NCI-H1092 (cell line): ENCODE results near the gene ARHGAP15.

ENCODE experiments used
- DNase-seq: peaks from one replicate; lab custom pipeline; 2025; lab: John Stamatoyannopoulos, UW

The ARHGAP15 gene

DNA sequence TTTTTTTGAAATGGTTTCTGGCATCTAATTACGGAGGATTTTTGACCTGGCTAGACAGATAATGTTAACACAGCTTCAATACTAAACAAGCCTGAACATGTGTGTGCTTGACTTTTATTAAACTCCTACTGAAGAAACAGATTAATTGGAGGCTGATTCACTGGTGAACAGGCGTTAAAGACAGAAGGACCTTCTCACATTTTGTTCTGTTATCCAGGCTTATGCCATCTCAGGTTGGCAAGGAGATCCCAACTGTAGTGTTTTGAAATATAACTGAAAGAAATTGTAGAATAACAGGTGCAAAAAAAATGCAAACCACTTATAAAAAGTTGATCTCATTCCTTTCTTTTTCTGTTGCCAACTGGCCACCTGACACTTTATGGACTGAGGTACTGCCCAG, 269.6 kb downstream of the ARHGAP15 start:
- DNase-seq: no peak

DNA sequence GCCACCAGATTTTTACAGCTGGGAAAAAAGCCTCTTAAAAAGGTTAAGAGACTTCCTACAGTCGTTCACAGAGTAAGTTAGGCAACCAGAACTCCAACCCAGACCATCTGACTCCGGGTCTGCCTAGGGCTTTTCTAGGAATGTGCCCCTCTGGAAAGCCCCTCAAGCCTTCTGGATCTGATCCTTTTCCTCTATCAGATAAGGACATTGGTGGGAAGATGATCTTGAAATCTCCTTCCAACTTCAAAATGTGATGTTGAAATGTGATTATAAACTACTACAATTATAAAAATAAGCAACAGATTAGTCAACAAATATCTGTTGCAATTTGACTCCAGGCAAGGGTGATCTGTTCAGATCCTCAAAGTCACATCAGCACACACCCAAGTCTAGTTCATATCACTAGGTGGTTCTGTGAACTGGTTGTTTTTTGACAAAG, 270.4 kb downstream of the ARHGAP15 start:
- DNase-seq: no peak

DNA sequence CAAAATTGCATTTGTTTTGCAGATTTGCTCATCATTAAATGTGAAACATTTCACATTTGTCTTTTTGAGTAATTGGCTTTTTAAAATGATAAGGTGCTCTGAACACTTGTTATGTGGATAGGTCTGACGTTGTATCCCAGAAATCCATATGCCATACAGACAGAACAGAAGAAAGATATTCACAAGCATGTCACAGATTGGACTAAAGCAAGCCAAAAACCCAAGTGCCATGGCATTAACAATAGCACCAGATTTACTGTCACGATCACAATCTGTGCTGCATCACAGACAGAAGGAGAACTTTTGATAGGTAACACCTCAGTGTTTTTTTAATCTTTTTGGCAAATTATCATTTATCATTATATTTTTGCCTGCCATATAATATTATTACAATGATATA, 272.6 kb downstream of the ARHGAP15 start:
- DNase-seq: no peak

DNA sequence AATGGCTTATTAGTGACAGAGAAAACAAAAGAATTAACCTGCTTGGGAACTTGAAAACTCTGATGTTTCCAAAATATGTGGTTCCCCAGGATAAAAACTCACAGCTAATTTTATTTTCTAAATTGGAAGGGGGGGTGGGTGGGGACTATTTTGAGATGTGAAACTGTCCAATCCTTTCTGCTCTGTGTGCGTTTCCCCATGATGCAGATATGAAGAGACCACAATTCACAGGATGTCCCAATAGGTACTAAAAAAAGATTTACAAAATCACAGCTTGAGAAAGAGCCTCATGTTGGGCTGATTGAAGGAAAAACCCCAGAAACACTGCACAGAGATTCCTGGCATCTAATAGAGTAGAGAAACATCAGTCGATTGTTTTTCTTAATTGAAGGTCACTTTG, 273.2 kb downstream of the ARHGAP15 start:
- DNase-seq: no peak

DNA sequence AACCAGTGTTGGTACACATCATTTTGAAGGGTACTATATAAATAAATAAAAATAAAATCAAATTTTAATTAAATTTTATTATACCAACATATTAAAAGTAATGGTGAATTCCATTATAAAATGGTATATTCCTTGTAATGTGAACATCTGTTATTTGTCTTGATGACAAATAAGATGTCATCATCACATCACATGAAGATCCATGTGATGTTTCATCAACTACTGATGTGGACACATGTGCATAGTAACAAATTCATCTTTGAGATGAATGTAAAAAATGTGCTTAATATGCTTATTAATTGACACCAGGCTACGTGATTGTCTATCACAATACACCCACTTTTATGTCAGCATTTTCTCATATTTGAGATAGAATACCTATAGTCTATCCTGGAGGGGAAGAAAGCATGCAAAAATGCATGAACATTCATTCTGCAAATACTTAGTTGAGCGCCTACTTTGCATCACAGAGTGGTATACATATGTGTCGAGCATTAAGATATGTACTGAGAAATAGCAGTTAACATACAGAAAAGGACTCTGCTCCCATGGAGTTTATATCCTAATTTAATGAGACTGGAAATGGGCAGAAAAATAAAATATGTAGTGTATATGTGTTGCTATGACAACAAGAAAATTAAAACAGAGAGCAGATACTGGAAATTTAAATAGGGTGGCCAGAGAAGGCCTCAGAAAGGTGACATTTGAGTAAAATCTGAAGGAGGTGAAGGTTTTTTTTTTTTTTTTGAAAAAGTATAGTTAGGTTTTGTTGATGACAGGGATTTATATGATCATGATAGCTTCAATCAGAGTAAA, 281.1 kb downstream of the ARHGAP15 start:
- DNase-seq: no peak

DNA sequence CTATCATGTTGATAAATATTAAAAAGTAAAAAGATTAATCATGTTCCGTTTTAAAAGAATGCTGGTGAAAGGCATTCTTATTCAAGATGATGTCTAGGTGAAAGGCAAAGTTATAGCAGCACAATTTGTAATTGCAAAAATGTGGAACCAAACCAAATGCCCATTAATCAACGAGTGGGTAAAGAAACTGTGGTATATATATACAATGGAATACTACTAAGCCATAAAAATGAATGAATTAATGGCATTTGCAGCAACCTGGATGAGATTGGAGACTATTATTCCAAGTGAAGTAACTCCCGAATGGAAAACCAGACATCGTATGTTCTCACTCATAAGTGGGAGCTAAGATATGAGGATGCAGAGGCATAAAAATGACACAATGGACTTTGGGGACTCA, 286.4 kb downstream of the ARHGAP15 start:
- no peak for DNase-seq

DNA sequence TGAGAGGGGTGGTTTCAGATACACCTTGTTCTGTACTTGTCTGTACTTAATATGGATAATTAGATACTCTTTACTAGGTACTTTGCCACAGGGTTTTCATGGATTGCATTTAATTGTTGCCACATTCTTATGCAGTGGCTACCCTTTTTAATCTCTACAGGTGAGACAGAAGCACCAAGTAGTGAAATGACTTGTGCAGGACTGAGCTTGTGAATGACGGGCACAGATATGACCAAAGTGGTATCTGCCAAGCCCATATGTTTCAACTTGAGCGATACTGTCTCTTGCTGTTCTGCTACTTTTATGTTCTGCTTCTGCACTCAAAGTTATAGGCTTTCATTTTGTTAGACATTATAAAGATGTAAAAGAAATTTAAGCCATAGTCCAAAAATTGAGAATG, 288.2 kb downstream of the ARHGAP15 start:
- no peak for DNase-seq

DNA sequence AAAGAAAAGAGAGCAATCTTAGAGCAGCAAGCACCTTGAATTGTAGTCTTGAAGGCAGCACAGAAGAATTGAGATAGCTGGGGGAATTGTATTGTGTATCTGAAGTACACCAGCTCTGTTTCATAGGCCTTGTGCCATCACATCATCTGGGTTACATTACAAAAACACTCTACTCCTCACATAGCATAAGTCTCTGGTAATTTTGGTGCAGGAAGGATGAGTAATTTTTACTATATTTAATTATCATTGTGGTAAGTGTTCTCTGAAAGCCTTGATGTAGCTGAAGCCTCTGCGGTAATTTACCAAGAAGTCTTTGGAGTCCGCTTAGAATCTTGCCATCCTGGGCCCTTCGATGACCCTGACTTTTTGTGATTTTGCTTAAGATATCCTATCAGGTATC, 291.1 kb downstream of the ARHGAP15 start:
- DNase-seq: no peak

DNA sequence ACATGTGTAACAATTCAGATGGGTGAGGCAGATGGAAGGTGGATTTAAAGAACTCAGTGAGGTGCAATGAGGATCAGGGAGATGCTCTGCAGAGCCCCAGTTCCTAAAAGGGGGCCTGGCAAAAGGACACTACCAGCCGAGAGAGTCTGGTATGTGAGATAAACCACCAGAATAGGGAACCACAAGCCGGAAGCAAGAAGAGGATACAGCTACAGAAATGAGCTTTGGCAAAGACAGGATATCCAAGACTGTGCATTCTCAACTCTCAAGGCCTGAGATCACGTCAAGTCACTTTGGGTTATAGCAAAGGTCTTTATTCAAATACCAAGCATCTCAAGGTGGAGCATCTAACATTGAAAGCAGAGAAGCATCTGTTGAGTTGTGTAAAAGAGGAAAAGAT, 293.5 kb downstream of the ARHGAP15 start:
- DNase-seq: no peak

DNA sequence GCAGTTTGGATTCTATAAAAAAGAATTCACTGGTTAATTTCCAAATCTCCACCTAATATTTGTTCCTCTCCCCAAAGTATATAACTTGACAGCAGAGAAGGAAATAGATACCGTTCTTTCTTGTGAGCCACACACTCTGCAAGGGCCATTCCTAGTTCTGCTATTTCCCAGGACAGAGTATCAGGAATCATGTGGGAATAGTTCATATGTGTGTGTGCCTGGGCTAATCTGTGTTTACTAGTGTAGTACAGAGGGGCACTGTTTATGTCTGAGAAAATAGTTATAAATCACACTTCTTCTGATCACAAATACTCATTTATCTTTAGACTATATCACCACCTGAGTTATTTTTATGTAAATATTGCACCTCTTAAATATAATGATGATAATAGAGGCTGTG, 296.7 kb downstream of the ARHGAP15 start:
- no peak for DNase-seq

DNA sequence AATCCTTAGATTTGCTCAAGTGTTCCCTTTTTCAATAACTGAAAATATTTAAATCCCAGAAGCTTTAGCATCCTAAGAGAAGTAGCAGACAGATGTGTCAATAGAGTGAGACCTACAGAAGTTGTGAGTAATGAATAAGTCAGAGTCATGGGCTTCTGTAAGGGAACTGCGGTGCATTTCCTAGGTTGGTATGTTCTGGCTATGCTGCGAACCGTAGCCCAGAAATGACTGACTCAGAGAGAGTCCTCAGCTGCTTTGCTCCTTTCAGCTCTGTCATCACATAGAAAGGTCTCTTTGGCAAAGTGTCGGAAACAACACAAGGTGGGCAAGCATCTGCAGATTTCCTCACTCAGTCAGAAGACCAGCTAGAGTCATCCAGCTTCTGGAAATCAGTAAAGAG, 297.1 kb downstream of the ARHGAP15 start:
- no peak for DNase-seq

DNA sequence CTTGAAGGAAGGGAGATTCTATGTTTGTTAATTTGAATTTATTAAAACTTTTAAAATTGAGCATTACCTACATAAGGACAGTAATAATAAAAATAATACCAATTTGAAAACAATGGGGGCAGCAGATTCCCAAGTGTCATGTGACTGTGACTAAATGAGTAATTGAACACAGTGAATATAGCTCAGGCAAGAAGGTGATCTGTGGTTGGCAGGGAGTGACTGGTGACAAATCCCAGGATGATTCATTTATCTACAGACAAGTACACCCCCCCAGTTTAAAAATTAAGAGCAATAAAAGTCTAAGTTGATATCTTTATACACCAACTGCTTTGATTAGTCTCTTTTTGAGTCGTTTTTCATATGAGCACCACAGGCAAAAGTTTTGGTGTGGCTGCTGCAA, 299.5 kb downstream of the ARHGAP15 start:
- no peak for DNase-seq

DNA sequence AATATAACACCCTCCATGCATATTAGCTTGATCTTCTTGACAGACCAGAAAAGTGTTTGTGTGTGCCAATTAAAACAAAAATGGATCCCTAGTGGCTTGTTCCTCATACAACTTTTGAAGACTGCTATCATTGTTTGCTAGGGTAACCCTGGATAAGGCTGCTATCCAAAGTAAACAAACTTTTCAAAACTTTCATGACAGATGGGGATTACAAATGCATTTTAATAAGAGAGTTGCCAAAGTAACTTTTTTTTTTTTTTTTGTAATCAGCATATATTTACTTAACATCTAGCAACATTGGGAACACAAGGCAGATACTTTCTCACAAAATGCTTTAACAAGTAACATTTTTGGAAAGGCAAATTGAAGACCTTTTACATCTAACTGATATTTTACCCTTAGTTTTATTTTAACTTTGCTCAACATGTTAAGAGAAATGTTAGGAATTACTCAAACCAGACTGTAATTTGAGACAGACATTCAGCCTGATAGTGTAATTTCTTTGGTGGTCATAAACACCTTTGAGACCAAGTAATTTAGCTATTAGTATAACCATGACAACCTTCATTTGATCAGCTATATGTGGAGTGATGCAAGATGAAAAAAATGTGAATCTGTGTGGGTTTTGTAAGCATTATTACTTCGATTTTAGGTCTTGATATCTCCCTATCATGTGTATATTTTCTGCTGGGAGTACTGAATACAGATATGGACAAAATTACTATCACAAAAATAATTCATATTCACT, 300.9 kb downstream of the ARHGAP15 start:
- DNase-seq: no peak

DNA sequence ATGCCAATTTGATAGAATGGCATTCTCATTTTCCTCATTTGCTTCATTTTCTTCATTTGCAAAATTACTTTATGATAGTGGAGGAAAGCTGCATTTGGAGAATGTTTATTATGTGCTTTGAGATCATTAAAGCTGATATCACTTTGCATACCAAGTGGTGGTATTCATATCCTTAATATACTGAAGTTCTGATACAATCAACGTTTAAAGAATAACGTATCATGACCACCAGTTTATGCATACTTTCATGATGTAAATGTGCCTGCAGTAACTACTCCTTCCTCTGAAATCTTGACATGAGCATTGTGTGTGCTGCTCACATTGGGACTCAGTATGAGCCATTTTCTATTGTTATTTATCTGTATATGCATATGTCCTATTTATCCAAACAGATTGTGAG, 302.1 kb downstream of the ARHGAP15 start:
- no peak for DNase-seq

DNA sequence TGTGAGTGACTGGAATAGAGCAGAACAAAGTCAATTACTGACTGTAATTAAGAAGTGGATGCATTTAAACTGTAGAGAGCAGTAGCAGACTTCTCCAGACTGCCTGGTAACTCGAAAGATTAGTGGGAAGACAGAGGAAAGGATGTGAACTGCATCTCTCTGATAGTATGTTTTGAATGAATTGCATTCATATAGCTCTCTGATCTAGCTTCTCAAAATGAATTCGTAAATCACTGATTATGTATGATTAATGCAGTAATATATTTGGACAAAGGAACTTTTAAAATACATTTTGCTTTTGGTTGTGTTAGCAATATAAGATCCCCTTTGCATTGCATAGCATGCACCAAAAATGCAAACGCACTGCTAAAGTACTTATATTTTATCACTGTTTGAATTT, 304.0 kb downstream of the ARHGAP15 start:
- DNase-seq: no peak

DNA sequence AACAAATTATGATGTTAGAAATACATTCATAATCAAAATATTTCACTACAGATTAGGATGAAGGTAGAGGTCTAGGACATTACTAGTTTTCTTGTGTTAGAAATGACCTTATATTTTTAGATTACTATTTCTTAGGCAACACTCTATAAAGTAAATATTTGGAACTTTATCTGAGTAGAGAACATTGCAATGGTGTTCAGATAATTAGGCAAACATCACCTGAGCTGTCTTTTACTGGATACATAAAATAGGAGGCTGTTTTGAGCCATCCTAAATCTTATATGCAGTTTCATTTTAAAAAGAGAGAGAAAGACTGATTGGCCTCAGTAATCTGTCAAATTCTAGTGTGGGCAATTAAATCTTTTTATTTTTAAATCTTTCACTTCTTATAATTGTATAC, 304.6 kb downstream of the ARHGAP15 start:
- DNase-seq: no peak

DNA sequence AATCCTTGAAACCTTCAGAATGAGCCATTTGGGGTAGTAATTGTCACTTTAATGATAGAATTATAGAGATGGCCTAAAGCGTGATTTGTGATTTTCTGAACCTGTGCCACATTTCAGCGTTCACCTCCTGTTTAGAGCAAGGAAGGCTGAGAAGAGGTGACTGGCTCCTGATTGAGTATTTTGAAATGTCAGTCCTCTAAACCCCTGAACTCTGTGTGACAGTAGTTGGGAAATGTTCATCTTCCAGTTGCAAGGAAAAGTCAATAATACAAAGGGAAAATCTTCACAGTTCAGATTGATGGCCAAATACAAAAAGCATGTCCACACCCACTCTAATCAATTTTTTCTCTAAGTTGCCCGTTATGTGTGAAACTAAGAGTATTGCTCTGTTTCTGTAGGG, 305.2 kb downstream of the ARHGAP15 start:
- no peak for DNase-seq

DNA sequence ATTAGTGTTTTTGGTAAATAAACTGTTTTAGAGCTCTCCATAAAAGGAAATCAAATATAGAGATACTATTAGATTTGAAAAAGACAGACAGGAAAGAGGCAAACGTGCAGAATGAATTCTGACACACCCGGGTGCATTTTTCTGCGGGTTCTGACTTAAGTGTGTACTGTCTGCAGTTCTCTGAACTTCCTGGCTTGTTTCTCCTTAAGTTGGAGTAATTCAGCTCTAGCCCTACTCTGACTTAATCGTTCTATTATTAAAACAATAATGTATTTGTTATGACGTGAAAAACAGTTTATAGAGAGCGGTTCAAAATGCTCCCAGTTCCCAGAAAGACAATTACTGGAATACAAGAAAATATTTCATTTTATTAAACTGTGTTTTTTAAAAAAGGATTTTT, 305.9 kb downstream of the ARHGAP15 start:
- no peak for DNase-seq

DNA sequence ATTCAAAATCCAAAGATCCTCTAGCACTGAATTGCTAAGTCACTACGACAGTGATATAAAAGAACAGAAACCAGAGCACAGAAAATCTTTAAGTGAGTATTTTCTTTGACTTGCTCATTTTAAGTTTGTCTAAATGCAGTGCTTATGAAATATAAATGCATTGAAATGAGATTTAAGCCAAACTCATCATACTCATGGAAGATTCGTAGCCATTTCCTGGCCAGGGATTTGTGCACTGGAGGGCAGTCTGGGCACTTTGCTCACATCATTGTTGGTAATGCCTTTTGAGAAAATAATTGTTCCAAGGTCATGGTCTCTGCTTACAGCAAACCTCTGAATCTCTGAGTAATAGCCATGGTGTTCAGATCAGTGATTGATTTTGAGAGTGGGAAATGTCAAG, 307.7 kb downstream of the ARHGAP15 start:
- DNase-seq: no peak

DNA sequence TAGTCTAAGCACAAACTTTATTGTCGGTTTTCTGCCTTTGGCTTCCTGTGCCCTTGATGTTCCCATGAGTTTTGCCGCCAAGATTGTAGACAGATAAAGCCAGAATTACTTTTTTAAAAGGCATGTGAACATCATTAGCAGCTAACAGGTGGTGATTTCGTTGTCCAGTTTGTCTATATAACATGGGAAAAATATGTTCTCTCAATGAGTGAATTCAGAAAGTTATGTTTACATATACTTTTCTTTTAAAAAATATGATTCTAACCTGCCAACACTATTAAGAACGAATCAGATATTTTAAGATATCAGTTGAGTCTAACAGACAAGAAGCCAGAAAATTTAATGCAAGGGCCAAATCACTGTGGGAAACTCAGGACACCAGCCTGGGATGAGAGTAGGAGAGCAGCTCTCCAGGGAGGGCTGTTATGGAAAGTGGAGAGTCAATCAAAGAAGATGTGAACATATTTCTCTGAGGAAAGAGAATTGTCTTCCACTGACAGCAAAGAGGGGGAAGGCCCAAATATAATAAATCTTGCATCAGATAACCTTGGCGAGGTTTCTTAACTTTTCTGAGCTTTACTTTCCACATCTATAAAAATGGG, 311.3 kb downstream of the ARHGAP15 start:
- no peak for DNase-seq

DNA sequence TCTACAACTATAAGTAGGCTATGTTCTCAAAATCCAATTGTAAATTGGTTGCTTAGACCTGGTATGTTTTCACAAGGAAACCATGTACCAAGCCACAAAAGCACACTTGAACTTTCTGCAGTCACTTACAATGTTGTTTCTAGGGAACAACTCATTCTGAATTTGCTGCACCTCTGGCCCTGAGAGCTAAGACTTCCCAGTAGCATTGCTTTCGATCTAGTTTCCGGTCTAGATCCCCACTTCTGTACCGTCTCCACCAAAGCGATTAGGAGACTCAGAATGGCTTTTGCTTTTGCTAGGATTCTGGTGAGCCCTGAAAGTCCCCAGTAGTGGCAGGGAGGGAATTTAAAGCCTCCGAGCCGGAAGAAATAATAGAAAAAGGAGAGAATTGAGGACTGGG, 313.0 kb downstream of the ARHGAP15 start:
- no peak for DNase-seq

DNA sequence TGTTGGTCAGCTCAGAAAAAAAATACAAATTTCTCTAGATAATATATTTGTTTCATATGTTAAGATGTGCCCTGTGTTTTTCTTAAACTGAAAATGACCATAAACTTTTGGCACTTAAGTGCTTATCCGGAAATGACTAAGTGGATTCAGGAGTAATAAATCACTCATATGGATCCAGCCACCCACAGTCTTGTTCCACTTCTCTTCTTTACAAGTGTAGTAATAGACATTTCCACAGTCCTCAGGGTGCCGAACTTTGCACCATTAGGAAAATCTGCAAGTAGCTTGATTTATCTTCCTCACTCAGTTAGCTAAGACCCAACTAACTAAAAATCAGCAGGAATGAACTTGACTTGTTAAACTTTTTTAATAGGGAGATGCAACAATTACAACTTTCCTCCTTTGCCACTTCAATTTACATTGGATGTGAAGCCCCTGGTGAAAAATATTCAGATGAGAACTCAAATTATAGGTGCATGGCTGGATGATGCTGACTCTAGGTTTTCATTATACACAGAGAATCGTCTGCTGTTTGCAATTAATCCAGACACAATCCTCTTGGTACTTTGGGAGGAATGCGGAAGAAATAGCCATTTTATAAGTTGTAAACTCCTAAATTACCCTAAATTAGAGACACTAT, 322.5 kb downstream of the ARHGAP15 start:
- no peak for DNase-seq
